Activated gamma-delta T cell treated with anti-CD3 and anti-CD28 coated beads, Interleukin-2, amount 50 U/mL, for 16 hours (primary cell): ENCODE measurements around the gene FGD1.
A peak's percentile ranks its signal among the peaks of the same experiment; 100 is the strongest.
"Not testable (repeated sequence)": the region's sequence is repeated elsewhere in the genome, so short reads cannot be mapped to it uniquely, and the experiment has no call there.

ENCODE experiments used
- DNase-seq: peaks from one replicate; pipeline ENCODE4 v3.0.0-alpha.2; 2020; ENCODE audit warnings: low read depth

FGD1 gene

GRCh38 chrX:54495814-54496516 is at the start of gene FGD1:
Gene FGD1 (minus strand): TSS chrX:54496234. CDS start chrX:54495432, 802 bp downstream.
- DNase-seq: no peak

GRCh38 chrX:54542239-54542638 is 46.2 kb upstream of the FGD1 start:
- not testable (repeated sequence) for DNase-seq

GRCh38 chrX:54540289-54540688 is 44.3 kb upstream of the FGD1 start:
- DNase-seq: no peak

GRCh38 chrX:54534271-54534670 is 38.2 kb upstream of the FGD1 start:
- DNase-seq: no peak

- no peak for DNase-seq
Observed at GRCh38 chrX:54530357-54530900, 34.4 kb upstream of the FGD1 start.

- peak; percentile 62 for DNase-seq
Observed at GRCh38 chrX:54529552-54530356, 33.7 kb upstream of the FGD1 start, which contains the start of gene GNL3L. Gene GNL3L (plus strand): TSS chrX:54530219. CDS start chrX:54532567, 2,348 bp downstream.

- no peak for DNase-seq
Observed at GRCh38 chrX:54529151-54529550, 33.1 kb upstream of the FGD1 start.

- DNase-seq: no peak
Observed at GRCh38 chrX:54509400-54509799, 13.4 kb upstream of the FGD1 start.

GRCh38 chrX:54496936-54497335 is 902 bp upstream of the FGD1 start:
- DNase-seq: no peak

- DNase-seq: no peak
Observed at GRCh38 chrX:54496517-54496852, 451 bp upstream of the FGD1 start.

GRCh38 chrX:54494989-54495813 is 833 bp downstream of the FGD1 start:
- no peak for DNase-seq

- DNase-seq: no peak
Observed at GRCh38 chrX:54494166-54494988, 1.7 kb downstream of the FGD1 start.

GRCh38 chrX:54492340-54492739 is 3.7 kb downstream of the FGD1 start:
- DNase-seq: no peak

GRCh38 chrX:54489819-54490218 is 6.2 kb downstream of the FGD1 start:
- DNase-seq: not testable (repeated sequence)

GRCh38 chrX:54484666-54485065 is 11.4 kb downstream of the FGD1 start:
- DNase-seq: no peak

GRCh38 chrX:54483946-54484345 is 12.1 kb downstream of the FGD1 start:
- DNase-seq: no peak

GRCh38 chrX:54482839-54483593 is 13.0 kb downstream of the FGD1 start:
- DNase-seq: no peak

- DNase-seq: no peak
Observed at GRCh38 chrX:54479136-54480111, 16.6 kb downstream of the FGD1 start.
